K562 (cell line): ENCODE measurements around the gene SLC9A3. TPM values are rescaled to one million over a fixed set of nuclear protein-coding genes. Genes with fewer than 3 reads are reported as not detected.

ENCODE experiments used
- CBFA2T2 ChIP-seq: fragments of 450-650 bp; conservative IDR thresholded peaks from 2 replicates; pipeline ENCODE4 v1.6.1; 2017; ENCODE audit warnings: mild to moderate bottlenecking
- CBX2 ChIP-seq: fragments of 200-600 bp; sonication (generic); IDR thresholded peaks from one replicate; pipeline ENCODE4 v1.6.1; 2012; ENCODE audit warnings: mild to moderate bottlenecking, low read length, inconsistent platforms; ENCODE audit not compliant: insufficient read depth, poor library complexity, severe bottlenecking
- CHD1 ChIP-seq: fragments of 200-600 bp; sonication (generic); IDR thresholded peaks from one replicate; pipeline ENCODE4 v1.6.1; 2012; ENCODE audit warnings: mild to moderate bottlenecking, moderate library complexity, low read length, inconsistent platforms
- DPF2 ChIP-seq: fragments of 450-650 bp; IDR thresholded peaks from 2 replicates; pipeline ENCODE4 v1.6.1; 2016
- E2F1 ChIP-seq: sonication (generic); formaldehyde crosslinking; IDR thresholded peaks from 2 replicates; pipeline ENCODE4 v1.8.1; 2023; ENCODE audit warnings: mild to moderate bottlenecking, missing genetic modification reagents, moderate library complexity
- ELK3 ChIP-seq: fragments of 450-650 bp; formaldehyde crosslinking; IDR thresholded peaks from 2 replicates; pipeline ENCODE4 v1.4.0; 2020; ENCODE audit warnings: mild to moderate bottlenecking
- EP400 ChIP-seq: fragments of 450-650 bp; IDR thresholded peaks from 2 replicates; pipeline ENCODE4 v1.6.1; 2017; ENCODE audit warnings: antibody characterized with exemption, mild to moderate bottlenecking, moderate library complexity
- ETS2 ChIP-seq: IDR thresholded peaks from 2 replicates; pipeline ENCODE4 v1.6.1; 2016; ENCODE audit warnings: borderline replicate concordance, missing genetic modification characterization, mild to moderate bottlenecking, moderate library complexity, missing compliant biosample characterization; ENCODE audit not compliant: poor library complexity, severe bottlenecking
- FOS ChIP-seq: IDR thresholded peaks from 3 replicates; pipeline ENCODE4 v1.6.1; 2011; ENCODE audit not compliant: insufficient read length; ENCODE audit errors: extremely low read depth
- GATA2 ChIP-seq: sonication (generic); formaldehyde crosslinking; IDR thresholded peaks from 2 replicates; pipeline ENCODE4 v1.4.0; 2020; ENCODE audit warnings: mild to moderate bottlenecking, missing genetic modification reagents
- MCM2 ChIP-seq: fragments of 450-650 bp; IDR thresholded peaks from 2 replicates; pipeline ENCODE4 v1.6.1; 2017; ENCODE audit warnings: low read depth, mild to moderate bottlenecking
- MIER1 ChIP-seq: fragments of 450-650 bp; IDR thresholded peaks from 2 replicates; pipeline ENCODE4 v1.6.1; 2016; ENCODE audit warnings: antibody characterized with exemption, mild to moderate bottlenecking, low read depth
- NR0B1 ChIP-seq: fragments of 450-650 bp; IDR thresholded peaks from one replicate; pipeline ENCODE4 v1.6.1; 2018; ENCODE audit warnings: mild to moderate bottlenecking, moderate library complexity; ENCODE audit not compliant: partially characterized antibody
- PYGO2 ChIP-seq: fragments of 450-650 bp; IDR thresholded peaks from 2 replicates; pipeline ENCODE4 v1.6.1; 2016; ENCODE audit warnings: mild to moderate bottlenecking, missing genetic modification characterization, moderate library complexity, missing compliant biosample characterization
- SMAD1 ChIP-seq: fragments of 150-350 bp; IDR thresholded peaks from 2 replicates; pipeline ENCODE4 v1.6.1; 2014; ENCODE audit warnings: low read length, low read depth; ENCODE audit not compliant: partially characterized antibody
- SMARCE1 ChIP-seq: fragments of 450-650 bp; IDR thresholded peaks from 2 replicates; pipeline ENCODE4 v1.7.1; 2016; ENCODE audit warnings: mild to moderate bottlenecking
- TCF7 ChIP-seq: sonication (generic); IDR thresholded peaks from 2 replicates; pipeline ENCODE4 v1.6.1; 2016; ENCODE audit warnings: antibody characterized with exemption, borderline replicate concordance
- ZBTB43 ChIP-seq: sonication (generic); formaldehyde crosslinking; IDR thresholded peaks from 2 replicates; pipeline ENCODE4 v1.8.0; 2023; ENCODE audit warnings: mild to moderate bottlenecking, missing genetic modification reagents
- ZBTB9 ChIP-seq: fragments of 450-650 bp; formaldehyde crosslinking; IDR thresholded peaks from 2 replicates; pipeline ENCODE4 v1.4.0; 2020; ENCODE audit warnings: mild to moderate bottlenecking, moderate library complexity
- ZNF175 ChIP-seq: fragments of 200-800 bp; sonication (Bioruptor generic); IDR thresholded peaks from 2 replicates; pipeline ENCODE4 v1.6.1; 2016; ENCODE audit warnings: low read depth, mild to moderate bottlenecking, missing genetic modification characterization, missing compliant biosample characterization
- ZNF436 ChIP-seq: fragments of 250-450, 450-650 bp; sonication (Bioruptor Pico); formaldehyde crosslinking; IDR thresholded peaks from 2 replicates; pipeline ENCODE4 v1.7.0; 2020; ENCODE audit warnings: mild to moderate bottlenecking
- ZNF696 ChIP-seq: fragments of 250-450 bp; sonication (Bioruptor Pico); conservative IDR thresholded peaks from 2 replicates; pipeline ENCODE4 v1.4.0; 2020; ENCODE audit warnings: mild to moderate bottlenecking, moderate library complexity
- polyA plus RNA-seq, 8 experiments: library from polyadenylated mRNA; depleted of rRNA in 4 of 8; stranded (reverse) in 5 of 8; unstranded in 3 of 8; fragments of >200 nt; fragmentation: Nextera tagmentation in 2 of 8; fragmentation: Illumina TruSeq in 1 of 8; extraction: Ambion mirVana in 2 of 8; extraction: Trizol in 1 of 8; gene quantifications; 2 replicates each; pipeline versions ENCODE4 v1.2.1 to v1.2.3, GENCODE V29; 2011 to 2014; ENCODE audit warnings: inconsistent platforms in 1 of 8, missing spikeins in 1 of 8
- total RNA-seq, 7 experiments: library from RNA; depleted of rRNA in 6 of 7; stranded (reverse); fragments of >200 nt in 6 of 7; fragmentation: Illumina TruSeq in 2 of 7; extraction: Trizol in 2 of 7; gene quantifications; 2 replicates each; pipeline versions ENCODE4 v1.2.1 to v1.2.3, GENCODE V29; 2011 to 2021; ENCODE audit warnings: low replicate concordance in 1 of 7

The SLC9A3 gene
- total and polyA plus RNA-seq, 9 of the 15 experiments (the other 6 are each of a cell fraction or from before 2014, with no cell fraction given) = 1.5 to 5.8 (median 3.7) TPM; not detected in 2

- TF ChIP-seq ZNF436 (CRISPR knock-in tag) = no peak
- TF ChIP-seq MIER1 = no peak
- TF ChIP-seq GATA2 (CRISPR knock-in tag) = no peak
- no peak for TF ChIP-seq CHD1
- TF ChIP-seq NR0B1 = no peak
- TF ChIP-seq FOS = no peak
- TF ChIP-seq TCF7 = no peak
- TF ChIP-seq ELK3 (CRISPR knock-in tag) = no peak
- TF ChIP-seq CBFA2T2 = no peak
- no peak for TF ChIP-seq DPF2
- TF ChIP-seq ZBTB9 (CRISPR knock-in tag) = peak; percentile 86; the same call in 1 of the 2 replicates
- no peak for TF ChIP-seq PYGO2
- no peak for TF ChIP-seq CBX2
- no peak for TF ChIP-seq ETS2 (tag)
- TF ChIP-seq ZNF696 (CRISPR knock-in tag) = no peak
- TF ChIP-seq EP400 = no peak
- no peak for TF ChIP-seq SMAD1
- no peak for TF ChIP-seq SMARCE1
- TF ChIP-seq MCM2 = no peak
- peak; percentile 93 for TF ChIP-seq E2F1 (CRISPR knock-in tag)
- no peak for TF ChIP-seq ZBTB43 (CRISPR knock-in tag)
- TF ChIP-seq ZNF175 = peak; percentile 84; the same call in 1 of the 2 replicates
These were observed 51.3 kb downstream of the SLC9A3 start (continued) for GRCh38 chr5:472656-473550.
